Measurements from ENCODE around the gene GGT7.

GGT7 gene

GRCh38 chr20:34880215-34880850 lies 7.7 kb upstream of the GGT7 start:
- H3K36me3 ChIP-seq (ENCODE audit: insufficient read depth, low read length): peaks cover 13% of the 10 kb centered on the region
- H3K9ac ChIP-seq (ENCODE audit: low read depth, low read length): no peak overlapping the region
- H3K4me3 ChIP-seq (ENCODE audit: low read length): no peak overlapping the region
- peaks cover 4% of the 10 kb centered on the region for H3K4me1 ChIP-seq (ENCODE audit: control insufficient read depth, insufficient read depth, low read length)
- H3K9me3 ChIP-seq (replicated peaks; ENCODE audit: low read length): no peaks in the 10 kb centered on the region
- H3K27me3 ChIP-seq (ENCODE audit: control insufficient read depth, insufficient read depth, low read length): no peaks in the 10 kb centered on the region
- H3K4me2 ChIP-seq (ENCODE audit: low read length): no peak overlapping the region

GRCh38 chr20:34876406-34877282 lies 4.0 kb upstream of the GGT7 start, which contains the start of gene ACSS2:
Gene ACSS2 (plus strand): TSS chr20:34876612. CDS start chr20:34876646, 34 bp downstream.
- peaks cover 19% of the 10 kb centered on the region for H3K4me1 ChIP-seq (ENCODE audit: control insufficient read depth, insufficient read depth, low read length)
- no peaks in the 10 kb centered on the region for H3K36me3 ChIP-seq (ENCODE audit: insufficient read depth, low read length)
- H3K27me3 ChIP-seq (ENCODE audit: control insufficient read depth, insufficient read depth, low read length): no peaks in the 10 kb centered on the region
- peak within 1 kb of the TSS; percentile 83 for H3K4me3 ChIP-seq (ENCODE audit: low read length)
- peak within 1 kb of the TSS; percentile 87 for H3K4me2 ChIP-seq (ENCODE audit: low read length)
- H3K9ac ChIP-seq (ENCODE audit: low read depth, low read length): peak within 1 kb of the TSS; percentile 84
- no peaks in the 10 kb centered on the region for H3K9me3 ChIP-seq (replicated peaks; ENCODE audit: low read length)

- Histone ChIP-seq H3K36me3 (ENCODE audit: insufficient read depth, low read length) (no peaks in the 10 kb centered on the region), H3K9ac (ENCODE audit: low read depth, low read length) (no peak overlapping the region), H3K4me1 (ENCODE audit: control insufficient read depth, insufficient read depth, low read length) (peaks cover 21% of the 10 kb centered on the region), H3K27me3 (ENCODE audit: control insufficient read depth, insufficient read depth, low read length) (no peaks in the 10 kb centered on the region), H3K9me3 (replicated peaks; ENCODE audit: low read length) (no peaks in the 10 kb centered on the region), H3K4me2 (ENCODE audit: low read length) (peak overlapping the region; percentile 72), H3K4me3 (ENCODE audit: low read length) (peak overlapping the region; percentile 57)
Observed at GRCh38 chr20:34875642-34876405, 3.2 kb upstream of the GGT7 start.

GRCh38 chr20:34874094-34874654 lies 1.5 kb upstream of the GGT7 start:
- H3K4me2 ChIP-seq (ENCODE audit: low read length): no peak overlapping the region
- H3K9me3 ChIP-seq (replicated peaks; ENCODE audit: low read length): no peaks in the 10 kb centered on the region
- no peak overlapping the region for H3K4me3 ChIP-seq (ENCODE audit: low read length)
- H3K9ac ChIP-seq (ENCODE audit: low read depth, low read length): no peak overlapping the region
- H3K36me3 ChIP-seq (ENCODE audit: insufficient read depth, low read length): no peaks in the 10 kb centered on the region
- peaks cover 21% of the 10 kb centered on the region for H3K4me1 ChIP-seq (ENCODE audit: control insufficient read depth, insufficient read depth, low read length)
- no peaks in the 10 kb centered on the region for H3K27me3 ChIP-seq (ENCODE audit: control insufficient read depth, insufficient read depth, low read length)

- Histone ChIP-seq H3K4me2 (ENCODE audit: low read length) (peak overlapping the region; percentile 98), H3K9me3 (replicated peaks; ENCODE audit: low read length) (no peaks in the 10 kb centered on the region), H3K4me3 (ENCODE audit: low read length) (peak overlapping the region; percentile 79), H3K27me3 (ENCODE audit: control insufficient read depth, insufficient read depth, low read length) (no peaks in the 10 kb centered on the region), H3K4me1 (ENCODE audit: control insufficient read depth, insufficient read depth, low read length) (peaks cover 21% of the 10 kb centered on the region), H3K36me3 (ENCODE audit: insufficient read depth, low read length) (no peaks in the 10 kb centered on the region), H3K9ac (ENCODE audit: low read depth, low read length) (peak overlapping the region; percentile 54)
Observed at GRCh38 chr20:34873583-34874093, 982 bp upstream of the GGT7 start.

- peak overlapping the region; percentile 75 for H3K9ac ChIP-seq (ENCODE audit: low read depth, low read length)
Observed at GRCh38 chr20:34871966-34872621, 562 bp downstream of the GGT7 start.

GRCh38 chr20:34871320-34871926 lies 1.2 kb downstream of the GGT7 start:
- Histone ChIP-seq H3K4me2 (ENCODE audit: low read length) (peak overlapping the region; percentile 98), H3K27me3 (ENCODE audit: control insufficient read depth, insufficient read depth, low read length) (no peaks in the 10 kb centered on the region), H3K4me1 (ENCODE audit: control insufficient read depth, insufficient read depth, low read length) (peaks cover 21% of the 10 kb centered on the region), H3K9me3 (replicated peaks; ENCODE audit: low read length) (no peaks in the 10 kb centered on the region), H3K36me3 (ENCODE audit: insufficient read depth, low read length) (no peaks in the 10 kb centered on the region), H3K9ac (ENCODE audit: low read depth, low read length) (no peak overlapping the region), H3K4me3 (ENCODE audit: low read length) (peak overlapping the region; percentile 79)

More at GRCh38 chr20:34871966-34872621, 562 bp downstream of the GGT7 start:
- H3K9me3 ChIP-seq (replicated peaks; ENCODE audit: low read length): no peaks in the 10 kb centered on the region
- H3K27me3 ChIP-seq (ENCODE audit: control insufficient read depth, insufficient read depth, low read length): no peaks in the 10 kb centered on the region
- peaks cover 21% of the 10 kb centered on the region for H3K4me1 ChIP-seq (ENCODE audit: control insufficient read depth, insufficient read depth, low read length)
- H3K36me3 ChIP-seq (ENCODE audit: insufficient read depth, low read length): no peaks in the 10 kb centered on the region
- H3K4me3 ChIP-seq (ENCODE audit: low read length): peak overlapping the region; percentile 79
- H3K4me2 ChIP-seq (ENCODE audit: low read length): peak overlapping the region; percentile 98

- Histone ChIP-seq H3K9me3 (replicated peaks; ENCODE audit: low read length) (no peaks in the 10 kb centered on the region), H3K4me2 (ENCODE audit: low read length) (no peak overlapping the region), H3K36me3 (ENCODE audit: insufficient read depth, low read length) (no peaks in the 10 kb centered on the region), H3K27me3 (ENCODE audit: control insufficient read depth, insufficient read depth, low read length) (no peaks in the 10 kb centered on the region), H3K4me1 (ENCODE audit: control insufficient read depth, insufficient read depth, low read length) (peaks cover 4% of the 10 kb centered on the region), H3K4me3 (ENCODE audit: low read length) (no peak overlapping the region), H3K9ac (ENCODE audit: low read depth, low read length) (no peak overlapping the region)
Observed at GRCh38 chr20:34864216-34864615, 8.4 kb downstream of the GGT7 start.

- H3K9ac ChIP-seq (ENCODE audit: low read depth, low read length): no peak overlapping the region
- H3K4me2 ChIP-seq (ENCODE audit: low read length): no peak overlapping the region
- no peaks in the 10 kb centered on the region for H3K27me3 ChIP-seq (ENCODE audit: control insufficient read depth, insufficient read depth, low read length)
- H3K4me1 ChIP-seq (ENCODE audit: control insufficient read depth, insufficient read depth, low read length): peaks cover 4% of the 10 kb centered on the region
- H3K36me3 ChIP-seq (ENCODE audit: insufficient read depth, low read length): no peaks in the 10 kb centered on the region
- H3K4me3 ChIP-seq (ENCODE audit: low read length): no peak overlapping the region
- H3K9me3 ChIP-seq (replicated peaks; ENCODE audit: low read length): no peaks in the 10 kb centered on the region
Observed at GRCh38 chr20:34863421-34863965, 9.2 kb downstream of the GGT7 start.

- no peak overlapping the region for H3K4me2 ChIP-seq (ENCODE audit: low read length)
- H3K4me3 ChIP-seq (ENCODE audit: low read length): no peak overlapping the region
- H3K9me3 ChIP-seq (replicated peaks; ENCODE audit: low read length): no peaks in the 10 kb centered on the region
- H3K27me3 ChIP-seq (ENCODE audit: control insufficient read depth, insufficient read depth, low read length): no peaks in the 10 kb centered on the region
- no peaks in the 10 kb centered on the region for H3K36me3 ChIP-seq (ENCODE audit: insufficient read depth, low read length)
- no peak overlapping the region for H3K9ac ChIP-seq (ENCODE audit: low read depth, low read length)
- peaks cover 4% of the 10 kb centered on the region for H3K4me1 ChIP-seq (ENCODE audit: control insufficient read depth, insufficient read depth, low read length)
Observed at GRCh38 chr20:34862724-34863123, 9.9 kb downstream of the GGT7 start.
